Measurements from ENCODE around the gene RNF144A. TPM values are rescaled to one million over a fixed set of nuclear protein-coding genes. Genes with fewer than 3 reads are reported as not detected.

The RNF144A gene
- total RNA-seq, 1 experiment from 2014 or later, result 10.6 TPM

DNA sequence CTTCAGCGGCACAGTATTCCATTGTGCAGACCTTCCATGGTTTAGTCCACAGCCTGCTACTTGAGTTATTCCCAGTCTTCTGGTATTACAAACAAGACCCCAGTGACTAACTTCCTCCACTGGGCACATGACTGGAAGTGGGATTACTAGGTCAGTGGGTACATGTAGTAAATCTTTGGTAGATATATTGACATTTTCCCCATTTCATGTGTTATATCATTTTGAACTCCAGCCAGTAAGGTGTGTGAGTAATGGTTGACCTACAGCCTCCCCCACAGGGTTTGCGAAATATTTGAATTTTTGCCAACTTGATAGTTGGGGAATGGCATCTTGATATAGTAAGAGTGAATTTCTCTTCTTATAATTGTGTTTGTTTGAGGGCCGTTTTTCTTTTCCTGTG lies 58.8 kb downstream of the RNF144A start:
- no peak for DNase-seq
- Histone ChIP-seq H3K4me1 (ENCODE audit: insufficient read depth, low read length) (no peaks in the 10 kb centered on the region), H3K4me2 (ENCODE audit: insufficient read depth, insufficient read length, low read length) (no peak overlapping the region), H3K27me3 (ENCODE audit: insufficient read depth, low read length) (no peaks in the 10 kb centered on the region), H4K5ac (ENCODE audit: insufficient read length, low read depth, low read length) (no peak overlapping the region), H2BK20ac (ENCODE audit: low read depth, low read length, poor library complexity, severe bottlenecking) (no peak overlapping the region), H2BK15ac (ENCODE audit: low read depth, low read length) (no peak overlapping the region), H3K18ac (ENCODE audit: insufficient read length, low read depth, low read length) (no peak overlapping the region), H3K4ac (ENCODE audit: low read depth, low read length) (no peak overlapping the region), H3K14ac (ENCODE audit: insufficient read depth, low read length) (no peak overlapping the region), H3K9me3 (ENCODE audit: control insufficient read depth, low read depth, low read length) (no peaks in the 10 kb centered on the region), H2AK5ac (ENCODE audit: insufficient read length, low read length) (no peak overlapping the region), H2AFZ (ENCODE audit: low read length) (no peak overlapping the region), H3K79me1 (ENCODE audit: insufficient read depth, low read depth, low read length, poor library complexity, severe bottlenecking) (no peaks in the 10 kb centered on the region), H3K27ac (ENCODE audit: insufficient read length, low read depth, low read length) (no peak overlapping the region), H2BK12ac (ENCODE audit: insufficient read length, low read depth, low read length) (no peak overlapping the region), H4K91ac (ENCODE audit: insufficient read length, low read depth, low read length) (no peak overlapping the region), H2BK5ac (ENCODE audit: insufficient read length, low read length) (no peak overlapping the region), H4K8ac (replicated peaks; ENCODE audit: insufficient read length, low read depth, low read length) (no peak overlapping the region), H3T11ph (ENCODE audit: low read length) (no peak overlapping the region), H3K79me2 (ENCODE audit: insufficient read depth, low read length) (no peaks in the 10 kb centered on the region), H3K9ac (ENCODE audit: extremely low read depth, insufficient read length, low read length) (no peak overlapping the region), H2BK120ac (ENCODE audit: low read depth, low read length, poor library complexity, severe bottlenecking) (no peak overlapping the region), H3K56ac (ENCODE audit: insufficient read length, low read depth, low read length) (no peak overlapping the region), H4K20me1 (ENCODE audit: control insufficient read depth, insufficient read depth, insufficient read length) (no peaks in the 10 kb centered on the region), H3K23ac (ENCODE audit: insufficient read length, low read depth, low read length) (no peak overlapping the region), H3K23me2 (ENCODE audit: insufficient read length, low read depth, low read length, poor library complexity, severe bottlenecking) (no peaks in the 10 kb centered on the region)
- Mint-ChIP-seq H3K36me3 (ENCODE audit: insufficient read depth in 1 of 3, low read depth in 3 of 3) (peaks cover 13 to 23% (median 17%) of the 10 kb centered on the region in 3 experiments), H3K27me3 (ENCODE audit: low read depth) (no peaks in the 10 kb centered on the region), H3K27ac (no peak overlapping the region), H3K4me1 (no peaks in the 10 kb centered on the region), H3K9me3 (peaks cover 13 to 21% of the 10 kb centered on the region in 2 experiments), H3K4me3 (no peak overlapping the region)
- no CpG with 5 or more reads among the region's 3 CpGs for WGBS (ENCODE audit: extremely low coverage, insufficient read length, low lambda C conversion rate)
- TF ChIP-seq CTCF (conservative IDR thresholded peaks at IDR 0.05), result no peak

Measured in H9 (cell line).